GM21529 (cell line): ENCODE measurements around the gene ACTN1.
"Not testable (repeated sequence)": the region's sequence is repeated elsewhere in the genome, so short reads cannot be mapped to it uniquely, and the experiment has no call there.

Source experiments
- ATAC-seq: cut with Tn5 transposase; IDR thresholded peaks from one replicate; pipeline ENCODE4 v1.9.1; 2021; ENCODE audit not compliant: unreplicated experiment

The ACTN1 gene

GRCh38 chr14:68871392-68871791 lies 107.7 kb downstream of the ACTN1 start:
- no peak for ATAC-seq

- ATAC-seq: no peak
These were observed 112.0 kb downstream of the ACTN1 start for GRCh38 chr14:68866991-68867533.

GRCh38 chr14:68865542-68865941 lies 113.6 kb downstream of the ACTN1 start:
- no peak for ATAC-seq

GRCh38 chr14:68864361-68864750 lies 114.7 kb downstream of the ACTN1 start:
- ATAC-seq: no peak

- ATAC-seq: no peak
These were observed 115.3 kb downstream of the ACTN1 start for GRCh38 chr14:68863610-68864360.

- ATAC-seq: no peak
These were observed 116.0 kb downstream of the ACTN1 start for GRCh38 chr14:68862954-68863594.

GRCh38 chr14:68860771-68861170 lies 118.3 kb downstream of the ACTN1 start:
- no peak for ATAC-seq

- ATAC-seq: no peak
These were observed 121.5 kb downstream of the ACTN1 start for GRCh38 chr14:68857516-68858070.

- no peak for ATAC-seq
These were observed 122.5 kb downstream of the ACTN1 start for GRCh38 chr14:68856572-68856971.

- no peak for ATAC-seq
These were observed 124.7 kb downstream of the ACTN1 start for GRCh38 chr14:68854421-68854820.

- no peak for ATAC-seq
These were observed 125.4 kb downstream of the ACTN1 start for GRCh38 chr14:68853749-68854148.

- ATAC-seq: not testable (repeated sequence)
These were observed 126.6 kb downstream of the ACTN1 start for GRCh38 chr14:68852493-68852892.

- ATAC-seq: no peak
These were observed 128.0 kb downstream of the ACTN1 start for GRCh38 chr14:68851078-68851477.

- ATAC-seq: no peak
These were observed 129.7 kb downstream of the ACTN1 start for GRCh38 chr14:68849416-68849815.

GRCh38 chr14:68848253-68848652 lies 130.8 kb downstream of the ACTN1 start:
- no peak for ATAC-seq

- not testable (repeated sequence) for ATAC-seq
These were observed 131.5 kb downstream of the ACTN1 start for GRCh38 chr14:68847640-68848039.

GRCh38 chr14:68846466-68846865 lies 132.6 kb downstream of the ACTN1 start:
- ATAC-seq: no peak

GRCh38 chr14:68844210-68844545 lies 134.9 kb downstream of the ACTN1 start:
- ATAC-seq: no peak

- no peak for ATAC-seq
These were observed 135.5 kb downstream of the ACTN1 start for GRCh38 chr14:68843471-68844209.

GRCh38 chr14:68842298-68842697 lies 136.8 kb downstream of the ACTN1 start:
- ATAC-seq: no peak

- ATAC-seq: no peak
These were observed 137.9 kb downstream of the ACTN1 start for GRCh38 chr14:68841016-68841809.
